Panc1 (cell line): ENCODE measurements around the gene SHISA5.

Experiments
- CTCF ChIP-seq: fragments of 450-650 bp; IDR thresholded peaks from 2 replicates; pipeline ENCODE4 v1.5.1; 2017; ENCODE audit warnings: mild to moderate bottlenecking
- POLR2AphosphoS5 ChIP-seq: IDR thresholded peaks from 2 replicates; pipeline ENCODE4 v1.6.1; 2012; ENCODE audit warnings: mild to moderate bottlenecking, low read depth, low read length, moderate library complexity
- REST ChIP-seq, 2 experiments: IDR thresholded peaks; 2 replicates each; pipeline ENCODE4 v1.6.1; 2011 to 2012; ENCODE audit warnings: low read depth in 2 of 2, control low read depth in 1 of 2, low read length in 1 of 2, mild to moderate bottlenecking in 1 of 2, moderate library complexity in 1 of 2; ENCODE audit not compliant: insufficient read depth in 1 of 2
- SIN3A ChIP-seq: IDR thresholded peaks from 2 replicates; pipeline ENCODE4 v1.6.1; 2012; ENCODE audit warnings: low read depth, mild to moderate bottlenecking, low read length, moderate library complexity, borderline replicate concordance; ENCODE audit not compliant: insufficient read depth
- TCF7L2 ChIP-seq: IDR thresholded peaks from 2 replicates; pipeline ENCODE4 v1.6.1; 2011; ENCODE audit warnings: mild to moderate bottlenecking, low read depth, low read length, inconsistent platforms

GRCh38 chr3:48422272-48422671 is 81.7 kb downstream of the SHISA5 start:
- no peak; the same call in 1 of the 2 replicates for TF ChIP-seq CTCF
- TF ChIP-seq POLR2AphosphoS5, result no peak
- no peak for TF ChIP-seq SIN3A
- no peak for TF ChIP-seq REST (IDR thresholded peaks at IDR 0.05; ENCODE audit: insufficient read depth in 1 of 2, low read depth in 2 of 2, low read length in 1 of 2)
- TF ChIP-seq TCF7L2, result no peak
